Measurements from ENCODE around the gene CCK. TPM values are rescaled to one million over a fixed set of nuclear protein-coding genes. Genes with fewer than 3 reads are reported as not detected.
"Not testable (repeated sequence)": the region's sequence is repeated elsewhere in the genome, so short reads cannot be mapped to it uniquely, and the experiment has no call there.

The CCK gene
- total RNA-seq, 2 donors from 2014 or later, result not detected

GRCh38 chr3:42287423-42287822 is 21.4 kb upstream of the CCK start:
- peaks cover 23% of the 10 kb centered on the region for H3K27me3 Mint-ChIP-seq
- H3K4me1 Mint-ChIP-seq; H3K4me3 Mint-ChIP-seq; H3K36me3 Mint-ChIP-seq (ENCODE audit: low read depth); DNase-seq; ATAC-seq; H3K9me3 ChIP-seq (ENCODE audit: control insufficient read depth, low read length, poor library complexity, severe bottlenecking); H3K27ac Mint-ChIP-seq: not testable (repeated sequence)

GRCh38 chr3:42277676-42278075 is 11.7 kb upstream of the CCK start:
- Mint-ChIP-seq H3K27ac (no peak overlapping the region), H3K4me1 (no peaks in the 10 kb centered on the region), H3K36me3 (ENCODE audit: low read depth) (peaks cover 2% of the 10 kb centered on the region), H3K4me3 (no peak overlapping the region), H3K27me3 (peaks cover 8% of the 10 kb centered on the region)
- no peaks in the 10 kb centered on the region for H3K9me3 ChIP-seq (ENCODE audit: control insufficient read depth, low read length, poor library complexity, severe bottlenecking)
- ATAC-seq (no peak), DNase-seq (no peak)

- peaks cover 13% of the 10 kb centered on the region for H3K27me3 Mint-ChIP-seq
- ATAC-seq (no peak), DNase-seq (no peak)
- no peak overlapping the region for H3K27ac Mint-ChIP-seq
- no peak overlapping the region for H3K4me3 Mint-ChIP-seq
- no peaks in the 10 kb centered on the region for H3K4me1 Mint-ChIP-seq
- H3K36me3 Mint-ChIP-seq (ENCODE audit: low read depth), result peaks cover 2% of the 10 kb centered on the region
- H3K9me3 ChIP-seq (ENCODE audit: control insufficient read depth, low read length, poor library complexity, severe bottlenecking), result no peaks in the 10 kb centered on the region
Observed at GRCh38 chr3:42276141-42277132, 10.5 kb upstream of the CCK start.

GRCh38 chr3:42275217-42275616 is 9.2 kb upstream of the CCK start:
- DNase-seq (no peak), ATAC-seq (no peak)
- Mint-ChIP-seq H3K27ac (no peak overlapping the region), H3K4me3 (no peak overlapping the region), H3K4me1 (no peaks in the 10 kb centered on the region), H3K36me3 (ENCODE audit: low read depth) (peaks cover 2% of the 10 kb centered on the region), H3K27me3 (peaks cover 19% of the 10 kb centered on the region)
- H3K9me3 ChIP-seq (ENCODE audit: control insufficient read depth, low read length, poor library complexity, severe bottlenecking), result no peaks in the 10 kb centered on the region

GRCh38 chr3:42274266-42274665 is 8.3 kb upstream of the CCK start:
- Mint-ChIP-seq H3K27ac (no peak overlapping the region), H3K36me3 (ENCODE audit: low read depth) (peaks cover 2% of the 10 kb centered on the region), H3K4me1 (no peaks in the 10 kb centered on the region), H3K27me3 (peaks cover 28% of the 10 kb centered on the region), H3K4me3 (no peak overlapping the region)
- ATAC-seq (no peak), DNase-seq (no peak)
- H3K9me3 ChIP-seq (ENCODE audit: control insufficient read depth, low read length, poor library complexity, severe bottlenecking), result no peaks in the 10 kb centered on the region

- no peak for DNase-seq
- no peak for ATAC-seq
- H3K4me1 Mint-ChIP-seq, result no peaks in the 10 kb centered on the region
- H3K4me3 Mint-ChIP-seq, result no peak overlapping the region
- H3K36me3 Mint-ChIP-seq (ENCODE audit: low read depth), result peaks cover 2% of the 10 kb centered on the region
- H3K27ac Mint-ChIP-seq, result no peak overlapping the region
- peaks cover 36% of the 10 kb centered on the region for H3K27me3 Mint-ChIP-seq
- H3K9me3 ChIP-seq (ENCODE audit: control insufficient read depth, low read length, poor library complexity, severe bottlenecking), result no peaks in the 10 kb centered on the region
Observed at GRCh38 chr3:42273361-42273760, 7.4 kb upstream of the CCK start.

GRCh38 chr3:42271786-42272185 is 5.8 kb upstream of the CCK start:
- no peak overlapping the region for H3K27ac Mint-ChIP-seq
- H3K4me3 Mint-ChIP-seq, result no peak overlapping the region
- ATAC-seq (no peak), DNase-seq (no peak)
- H3K4me1 Mint-ChIP-seq, result no peaks in the 10 kb centered on the region
- no peaks in the 10 kb centered on the region for H3K9me3 ChIP-seq (ENCODE audit: control insufficient read depth, low read length, poor library complexity, severe bottlenecking)
- H3K27me3 Mint-ChIP-seq, result peaks cover 50% of the 10 kb centered on the region
- H3K36me3 Mint-ChIP-seq (ENCODE audit: low read depth), result peaks cover 4% of the 10 kb centered on the region

GRCh38 chr3:42270561-42270960 is 4.6 kb upstream of the CCK start:
- H3K27ac Mint-ChIP-seq, result no peak overlapping the region
- ATAC-seq, result no peak

GRCh38 chr3:42269647-42270046 is 3.7 kb upstream of the CCK start:
- Mint-ChIP-seq H3K27me3 (peaks cover 51% of the 10 kb centered on the region), H3K4me1 (peaks cover under 1% of the 10 kb centered on the region), H3K4me3 (no peak overlapping the region), H3K36me3 (ENCODE audit: low read depth) (peaks cover 3% of the 10 kb centered on the region), H3K27ac (no peak overlapping the region)
- no peaks in the 10 kb centered on the region for H3K9me3 ChIP-seq (ENCODE audit: control insufficient read depth, low read length, poor library complexity, severe bottlenecking)
- DNase-seq (no peak), ATAC-seq (no peak)

More at GRCh38 chr3:42270561-42270960, 4.6 kb upstream of the CCK start:
- Mint-ChIP-seq H3K36me3 (ENCODE audit: low read depth) (peaks cover 4% of the 10 kb centered on the region), H3K27me3 (peaks cover 51% of the 10 kb centered on the region), H3K4me1 (no peaks in the 10 kb centered on the region), H3K4me3 (no peak overlapping the region)
- DNase-seq, result no peak
- H3K9me3 ChIP-seq (ENCODE audit: control insufficient read depth, low read length, poor library complexity, severe bottlenecking), result no peaks in the 10 kb centered on the region

GRCh38 chr3:42267878-42268277 is 1.9 kb upstream of the CCK start:
- H3K27ac Mint-ChIP-seq, result no peak overlapping the region
- H3K36me3 Mint-ChIP-seq (ENCODE audit: low read depth), result peaks cover 6% of the 10 kb centered on the region
- peaks cover 67% of the 10 kb centered on the region for H3K27me3 Mint-ChIP-seq
- peaks cover 6% of the 10 kb centered on the region for H3K4me1 Mint-ChIP-seq
- ATAC-seq, result no peak
- no peaks in the 10 kb centered on the region for H3K9me3 ChIP-seq (ENCODE audit: control insufficient read depth, low read length, poor library complexity, severe bottlenecking)
- no peak for DNase-seq
- no peak overlapping the region for H3K4me3 Mint-ChIP-seq

- Mint-ChIP-seq H3K27ac (no peak overlapping the region), H3K36me3 (ENCODE audit: low read depth) (peaks cover 6% of the 10 kb centered on the region), H3K27me3 (peaks cover 79% of the 10 kb centered on the region), H3K4me1 (peaks cover 6% of the 10 kb centered on the region), H3K4me3 (no peak overlapping the region)
- H3K9me3 ChIP-seq (ENCODE audit: control insufficient read depth, low read length, poor library complexity, severe bottlenecking), result no peaks in the 10 kb centered on the region
- DNase-seq (no peak), ATAC-seq (no peak)
Observed at GRCh38 chr3:42265059-42265991, 660 bp downstream of the CCK start.

- DNase-seq (no peak), ATAC-seq (no peak)
- Mint-ChIP-seq H3K27me3 (peaks cover 74% of the 10 kb centered on the region), H3K4me3 (no peak overlapping the region), H3K27ac (no peak overlapping the region), H3K36me3 (ENCODE audit: low read depth) (peaks cover 6% of the 10 kb centered on the region), H3K4me1 (peaks cover 6% of the 10 kb centered on the region)
- no peaks in the 10 kb centered on the region for H3K9me3 ChIP-seq (ENCODE audit: control insufficient read depth, low read length, poor library complexity, severe bottlenecking)
Observed at GRCh38 chr3:42264399-42265058, 1.5 kb downstream of the CCK start.
